ENCODE measurements around the gene MYEF2. TPM values are rescaled to one million over a fixed set of nuclear protein-coding genes. Genes with fewer than 3 reads are reported as not detected.

The MYEF2 gene
- total and polyA plus RNA-seq, 3 experiments from 2014 or later, result 1.2 to 9.8 (median 9.8) TPM

DNA sequence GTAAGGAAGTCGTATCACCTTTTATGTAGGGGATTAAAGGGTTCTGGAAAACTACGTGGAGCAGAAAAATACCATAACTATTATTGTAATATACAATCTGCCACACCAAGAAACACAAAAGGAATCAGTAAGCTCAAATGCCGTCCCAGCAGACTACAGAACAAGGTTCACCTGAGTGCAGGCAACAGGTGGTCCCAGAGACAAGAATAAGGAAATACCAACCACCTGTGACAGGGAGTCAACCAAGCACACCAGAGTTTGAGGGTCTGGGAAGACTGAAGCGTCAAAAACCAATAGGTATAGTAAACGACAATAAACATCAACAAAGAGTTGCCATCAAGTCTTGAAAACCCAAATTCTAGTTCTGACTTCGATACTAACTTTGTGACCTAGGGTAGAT, 45.2 kb downstream of the MYEF2 start:
- no peak for DNase-seq
- peaks cover 0 to 4% of the 10 kb centered on the region in 2 donors for H3K27me3 Mint-ChIP-seq
- Histone ChIP-seq H3K27ac (ENCODE audit: low read depth, low read length) (no peak overlapping the region), H3K27me3 (ENCODE audit: insufficient read depth, low read length, poor library complexity, severe bottlenecking) (no peaks in the 10 kb centered on the region), H3K9me3 (ENCODE audit: low read length) (no peaks in the 10 kb centered on the region), H3K4me1 (ENCODE audit: insufficient read depth, low read length) (no peaks in the 10 kb centered on the region), H3K36me3 (ENCODE audit: insufficient read depth, low read length) (no peaks in the 10 kb centered on the region), H3K4me3 (ENCODE audit: low read length) (no peak overlapping the region)
- POLR2A ChIA-PET, result no interaction called here
- CTCF ChIA-PET, result no interaction called here
- H3K4me3 Mint-ChIP-seq, result no peak overlapping the region
- no peaks in the 10 kb centered on the region for H3K9me3 Mint-ChIP-seq
- H3K4me1 Mint-ChIP-seq, result no peaks in the 10 kb centered on the region
- no peak overlapping the region for H3K27ac Mint-ChIP-seq
- H3K36me3 Mint-ChIP-seq, result no peaks in the 10 kb centered on the region

DNA sequence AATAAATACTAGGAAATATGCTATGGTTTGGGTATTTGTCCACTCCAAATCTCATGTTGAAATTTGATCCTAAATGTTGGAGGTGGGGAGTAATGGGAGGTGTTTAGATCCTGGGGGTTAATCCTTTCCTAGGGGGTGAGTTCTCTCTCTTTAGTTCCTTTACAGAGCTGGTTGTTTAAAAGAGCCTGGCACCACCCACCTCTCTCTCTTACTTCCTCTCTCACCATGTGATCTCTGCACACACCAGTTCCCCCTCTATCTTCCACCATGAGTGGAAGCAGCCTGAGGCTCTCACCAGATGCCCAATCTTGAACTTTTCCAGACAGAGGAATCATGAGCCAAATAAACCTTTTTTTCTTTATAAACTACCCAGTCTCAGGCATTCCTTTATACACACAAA, 46.8 kb downstream of the MYEF2 start:
- no peaks in the 10 kb centered on the region for H3K36me3 ChIP-seq (ENCODE audit: insufficient read depth, low read length)
- no peaks in the 10 kb centered on the region for H3K4me1 Mint-ChIP-seq
- ChIA-PET POLR2A (no interaction called here), CTCF (no interaction called here)
- no peak overlapping the region for H3K4me3 Mint-ChIP-seq
- no peaks in the 10 kb centered on the region for H3K9me3 ChIP-seq (ENCODE audit: low read length)
- no peaks in the 10 kb centered on the region for H3K4me1 ChIP-seq (ENCODE audit: insufficient read depth, low read length)
- no peak overlapping the region for H3K27ac Mint-ChIP-seq
- no peaks in the 10 kb centered on the region for H3K36me3 Mint-ChIP-seq
- DNase-seq, result no peak
- no peak overlapping the region for H3K4me3 ChIP-seq (ENCODE audit: low read length)
- H3K27ac ChIP-seq (ENCODE audit: low read depth, low read length), result no peak overlapping the region
- no peaks in the 10 kb centered on the region for H3K27me3 ChIP-seq (ENCODE audit: insufficient read depth, low read length, poor library complexity, severe bottlenecking)
- peaks cover 2 to 6% of the 10 kb centered on the region in 2 donors for H3K27me3 Mint-ChIP-seq
- no peaks in the 10 kb centered on the region for H3K9me3 Mint-ChIP-seq

DNA sequence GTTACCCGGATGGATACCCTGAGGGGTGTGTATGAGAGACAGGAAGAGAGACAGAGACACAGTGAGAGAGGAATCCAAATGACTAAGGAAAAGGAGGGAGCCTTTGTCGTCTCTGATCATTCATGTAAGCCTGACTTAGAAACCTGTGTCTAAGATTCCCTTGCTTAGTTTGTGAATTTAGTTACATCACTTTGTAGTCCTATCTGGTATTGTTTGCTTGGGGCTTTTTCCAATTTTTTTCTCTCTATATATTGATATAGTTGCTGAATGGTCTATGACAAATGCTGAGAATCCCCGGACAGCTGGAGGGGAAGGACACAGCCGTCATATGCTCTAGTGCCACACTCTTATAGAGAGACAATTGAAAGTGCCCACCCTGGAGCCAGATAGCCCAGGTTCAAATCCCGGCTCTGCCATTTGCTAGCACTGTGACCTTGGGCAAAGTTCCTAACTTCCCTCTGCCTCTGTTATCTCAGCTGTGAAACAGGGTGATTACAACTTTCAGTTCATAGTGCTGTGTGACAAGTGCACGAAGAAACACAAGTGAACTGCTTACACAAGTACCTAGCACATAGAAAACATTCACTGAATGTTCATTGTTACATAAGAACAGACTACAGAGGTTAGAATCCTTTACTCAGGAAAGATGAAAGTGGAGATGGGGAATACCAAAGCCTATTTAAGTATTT, 51.3 kb downstream of the MYEF2 start:
- Histone ChIP-seq H3K4me1 (ENCODE audit: insufficient read depth, low read length) (no peaks in the 10 kb centered on the region), H3K27ac (ENCODE audit: low read depth, low read length) (no peak overlapping the region), H3K4me3 (ENCODE audit: low read length) (no peak overlapping the region), H3K36me3 (ENCODE audit: insufficient read depth, low read length) (no peaks in the 10 kb centered on the region), H3K9me3 (ENCODE audit: low read length) (no peaks in the 10 kb centered on the region), H3K27me3 (ENCODE audit: insufficient read depth, low read length, poor library complexity, severe bottlenecking) (no peaks in the 10 kb centered on the region)
- no peak overlapping the region for H3K27ac Mint-ChIP-seq
- DNase-seq, result no peak
- H3K36me3 Mint-ChIP-seq, result no peaks in the 10 kb centered on the region
- H3K4me1 Mint-ChIP-seq, result no peaks in the 10 kb centered on the region
- H3K9me3 Mint-ChIP-seq, result peaks cover 0 to 2% (median 0%) of the 10 kb centered on the region in 5 donors
- peaks cover 2 to 11% of the 10 kb centered on the region in 2 donors for H3K27me3 Mint-ChIP-seq
- POLR2A ChIA-PET, result no interaction called here
- H3K4me3 Mint-ChIP-seq, result no peak overlapping the region
- CTCF ChIA-PET, result no interaction called here

DNA sequence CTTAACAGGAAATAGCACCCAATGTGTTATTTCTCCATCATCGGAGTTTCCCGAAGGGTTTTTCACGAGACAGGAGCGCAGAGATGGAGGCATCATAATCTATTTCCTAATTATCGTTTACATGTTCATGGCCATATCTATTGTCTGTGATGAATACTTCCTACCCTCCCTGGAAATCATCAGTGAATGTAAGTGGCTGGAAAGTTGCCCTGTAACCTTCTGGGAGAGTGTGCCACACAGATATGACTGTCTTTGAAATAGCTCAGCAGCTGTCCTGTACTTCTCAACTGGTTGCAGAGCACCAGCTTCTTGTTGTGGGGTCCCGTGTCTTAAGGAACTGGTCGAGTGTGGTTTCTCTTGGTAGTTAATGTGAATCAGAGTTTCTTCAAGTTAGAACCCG, 56.2 kb downstream of the MYEF2 start:
- Histone ChIP-seq H3K27ac (ENCODE audit: low read depth, low read length) (no peak overlapping the region), H3K4me1 (ENCODE audit: insufficient read depth, low read length) (no peaks in the 10 kb centered on the region), H3K4me3 (ENCODE audit: low read length) (no peak overlapping the region), H3K9me3 (ENCODE audit: low read length) (no peaks in the 10 kb centered on the region), H3K36me3 (ENCODE audit: insufficient read depth, low read length) (no peaks in the 10 kb centered on the region), H3K27me3 (ENCODE audit: insufficient read depth, low read length, poor library complexity, severe bottlenecking) (no peaks in the 10 kb centered on the region)
- no peak overlapping the region for H3K4me3 Mint-ChIP-seq
- no peaks in the 10 kb centered on the region for H3K36me3 Mint-ChIP-seq
- DNase-seq, result no peak
- peaks cover 4 to 7% of the 10 kb centered on the region in 2 donors for H3K27me3 Mint-ChIP-seq
- ChIA-PET POLR2A (no interaction called here), CTCF (no interaction called here)
- no peak overlapping the region for H3K27ac Mint-ChIP-seq
- H3K4me1 Mint-ChIP-seq, result no peaks in the 10 kb centered on the region
- H3K9me3 Mint-ChIP-seq, result peaks cover 0 to 2% (median 0%) of the 10 kb centered on the region in 5 donors

DNA sequence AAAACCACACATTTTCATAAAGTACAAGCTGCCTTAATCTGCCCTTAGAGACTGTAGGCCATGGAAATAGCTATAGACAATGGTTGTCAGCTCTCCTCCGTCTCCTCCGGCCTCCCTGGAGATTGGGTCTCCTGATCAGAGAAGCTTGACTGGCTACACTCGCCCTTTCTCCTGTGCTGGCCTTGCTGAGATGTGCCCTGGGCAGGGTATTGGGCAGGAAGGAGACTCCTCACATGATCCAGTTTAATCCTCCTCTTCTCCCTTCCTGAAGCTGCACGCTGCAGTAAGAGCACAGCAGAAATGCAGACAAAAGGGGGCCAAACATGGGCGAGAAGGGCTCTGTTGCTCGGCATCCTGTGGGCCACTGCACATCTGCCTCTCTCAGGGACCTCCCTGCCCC, 57.4 kb downstream of the MYEF2 start, which contains the start of gene SLC24A5:
Gene SLC24A5, plus strand, starts transcription at position 246 of the 400 bp plus-strand sequence. Its CDS starts 55 bp downstream, at position 301.
- no peaks in the 10 kb centered on the region for H3K4me1 Mint-ChIP-seq
- Histone ChIP-seq H3K27ac (ENCODE audit: low read depth, low read length) (no peak within 1 kb of the TSS), H3K36me3 (ENCODE audit: insufficient read depth, low read length) (no peaks in the 10 kb centered on the region), H3K9me3 (ENCODE audit: low read length) (no peaks in the 10 kb centered on the region), H3K27me3 (ENCODE audit: insufficient read depth, low read length, poor library complexity, severe bottlenecking) (no peaks in the 10 kb centered on the region), H3K4me1 (ENCODE audit: insufficient read depth, low read length) (no peaks in the 10 kb centered on the region), H3K4me3 (ENCODE audit: low read length) (no peak within 1 kb of the TSS)
- H3K36me3 Mint-ChIP-seq, result no peaks in the 10 kb centered on the region
- POLR2A ChIA-PET, result no interaction called here
- peaks cover 0 to 2% of the 10 kb centered on the region in 2 donors for H3K27me3 Mint-ChIP-seq
- CTCF ChIA-PET, result no interaction called here
- no peak for DNase-seq
- no peak within 1 kb of the TSS for H3K4me3 Mint-ChIP-seq
- peak within 1 kb of the TSS in 1 of 8 donors; percentile 30 for H3K27ac Mint-ChIP-seq
- H3K9me3 Mint-ChIP-seq, result no peaks in the 10 kb centered on the region

DNA sequence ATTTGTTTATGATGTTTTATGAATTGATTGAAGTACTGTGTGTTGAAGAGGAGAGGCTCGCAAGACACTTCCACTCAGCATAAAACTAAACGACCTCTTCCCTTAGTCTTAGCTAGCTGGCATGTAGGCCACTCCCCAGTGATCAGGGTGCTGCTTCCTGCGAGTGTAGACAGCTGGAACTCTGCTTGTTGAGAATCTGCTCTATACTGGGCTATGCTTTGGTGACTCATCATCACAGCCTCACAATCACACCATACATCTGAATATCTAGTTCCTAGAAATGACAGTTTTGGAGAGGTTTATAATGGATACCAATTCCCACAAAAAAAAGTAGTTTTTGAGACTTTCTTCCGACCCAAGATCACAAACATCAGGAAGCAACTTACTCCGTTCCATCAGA, 58.8 kb downstream of the MYEF2 start:
- ChIA-PET POLR2A (no interaction called here), CTCF (no interaction called here)
- no peaks in the 10 kb centered on the region for H3K9me3 Mint-ChIP-seq
- H3K27me3 Mint-ChIP-seq, result peaks cover 3 to 5% of the 10 kb centered on the region in 2 donors
- Histone ChIP-seq H3K27me3 (ENCODE audit: insufficient read depth, low read length, poor library complexity, severe bottlenecking) (no peaks in the 10 kb centered on the region), H3K27ac (ENCODE audit: low read depth, low read length) (no peak overlapping the region), H3K4me3 (ENCODE audit: low read length) (no peak overlapping the region), H3K4me1 (ENCODE audit: insufficient read depth, low read length) (no peaks in the 10 kb centered on the region), H3K9me3 (ENCODE audit: low read length) (no peaks in the 10 kb centered on the region), H3K36me3 (ENCODE audit: insufficient read depth, low read length) (no peaks in the 10 kb centered on the region)
- H3K27ac Mint-ChIP-seq, result no peak overlapping the region
- DNase-seq, result no peak
- no peaks in the 10 kb centered on the region for H3K4me1 Mint-ChIP-seq
- H3K4me3 Mint-ChIP-seq, result no peak overlapping the region
- no peaks in the 10 kb centered on the region for H3K36me3 Mint-ChIP-seq

DNA sequence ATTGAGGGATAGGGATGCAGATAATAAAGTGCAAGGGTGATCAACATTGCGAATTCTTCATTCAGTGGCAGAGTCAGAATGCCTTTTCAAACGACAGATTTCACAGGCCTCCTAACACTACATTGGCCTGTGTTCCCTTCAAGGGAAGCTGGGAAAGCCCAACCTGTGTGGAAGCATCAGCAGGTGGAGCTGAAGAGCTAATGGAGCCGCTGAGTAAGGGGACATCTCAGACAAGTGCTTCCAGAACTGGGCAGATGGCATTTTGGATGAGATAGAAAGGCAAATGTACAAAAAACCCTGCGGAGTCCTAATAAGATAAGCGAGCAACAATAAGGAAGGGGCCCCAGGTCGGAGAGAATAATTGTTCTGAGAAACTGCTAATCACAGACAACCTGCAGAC, 65.9 kb downstream of the MYEF2 start:
- Histone ChIP-seq H3K36me3 (ENCODE audit: insufficient read depth, low read length) (no peaks in the 10 kb centered on the region), H3K27ac (ENCODE audit: low read depth, low read length) (no peak overlapping the region), H3K9me3 (ENCODE audit: low read length) (no peaks in the 10 kb centered on the region), H3K27me3 (ENCODE audit: insufficient read depth, low read length, poor library complexity, severe bottlenecking) (no peaks in the 10 kb centered on the region), H3K4me1 (ENCODE audit: insufficient read depth, low read length) (no peaks in the 10 kb centered on the region), H3K4me3 (ENCODE audit: low read length) (no peak overlapping the region)
- H3K9me3 Mint-ChIP-seq, result no peaks in the 10 kb centered on the region
- H3K27me3 Mint-ChIP-seq, result peaks cover 6 to 11% of the 10 kb centered on the region in 2 donors
- no peak for DNase-seq
- H3K4me1 Mint-ChIP-seq, result no peaks in the 10 kb centered on the region
- ChIA-PET CTCF (no interaction called here), POLR2A (no interaction called here)
- H3K36me3 Mint-ChIP-seq, result no peaks in the 10 kb centered on the region
- H3K27ac Mint-ChIP-seq, result no peak overlapping the region
- no peak overlapping the region for H3K4me3 Mint-ChIP-seq

DNA sequence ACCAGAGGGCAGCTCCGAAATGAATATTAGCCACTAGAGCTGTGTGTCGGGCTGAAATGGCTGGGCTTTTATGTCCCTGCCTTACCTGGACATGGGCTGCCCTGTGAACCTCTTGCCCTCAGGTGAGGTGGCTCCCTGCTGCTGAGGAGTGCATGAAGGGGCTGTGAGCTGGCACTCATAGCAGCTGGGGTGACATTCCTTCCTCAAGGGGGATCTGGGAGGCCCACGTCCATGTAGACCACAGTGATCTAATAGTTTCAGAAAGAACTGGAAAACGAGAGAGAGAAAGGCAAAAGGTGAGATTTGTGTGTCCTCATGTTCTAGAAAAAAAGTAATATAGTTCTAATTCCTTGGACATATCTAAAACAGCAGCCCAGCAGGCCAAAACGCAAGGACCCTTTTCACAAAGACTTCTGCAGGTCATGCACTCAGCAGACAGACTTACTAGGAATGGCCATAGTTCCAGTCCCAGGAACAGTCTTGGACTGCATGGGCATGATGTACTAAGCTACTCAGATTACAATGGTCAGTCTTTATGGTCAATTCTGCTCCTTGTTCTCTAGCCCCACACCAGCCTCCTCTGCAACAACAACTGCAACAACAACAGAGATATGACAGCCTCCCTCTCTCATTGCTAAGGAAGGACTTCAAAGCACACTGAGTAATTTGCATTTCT, 68.1 kb downstream of the MYEF2 start:
- H3K4me3 ChIP-seq (ENCODE audit: low read length), result no peak overlapping the region
- H3K9me3 ChIP-seq (ENCODE audit: low read length), result no peaks in the 10 kb centered on the region
- no peaks in the 10 kb centered on the region for H3K4me1 Mint-ChIP-seq
- H3K9me3 Mint-ChIP-seq, result peaks cover 0 to 2% (median 0%) of the 10 kb centered on the region in 5 donors
- DNase-seq, result no peak
- H3K27ac Mint-ChIP-seq, result no peak overlapping the region
- H3K27me3 Mint-ChIP-seq, result peaks cover 11 to 13% of the 10 kb centered on the region in 2 donors
- no peaks in the 10 kb centered on the region for H3K36me3 ChIP-seq (ENCODE audit: insufficient read depth, low read length)
- H3K4me3 Mint-ChIP-seq, result no peak overlapping the region
- POLR2A ChIA-PET, result no interaction called here
- no peak overlapping the region for H3K27ac ChIP-seq (ENCODE audit: low read depth, low read length)
- H3K36me3 Mint-ChIP-seq, result no peaks in the 10 kb centered on the region
- no peaks in the 10 kb centered on the region for H3K4me1 ChIP-seq (ENCODE audit: insufficient read depth, low read length)
- no peaks in the 10 kb centered on the region for H3K27me3 ChIP-seq (ENCODE audit: insufficient read depth, low read length, poor library complexity, severe bottlenecking)
- CTCF ChIA-PET, result no interaction called here
